ENCODE measurements around the gene PTPRT. TPM values are rescaled to one million over a fixed set of nuclear protein-coding genes. Genes with fewer than 3 reads are reported as not detected.

Gene PTPRT
- total and polyA plus RNA-seq, 2 of the 4 experiments (the other 2 are of a cell fraction): not detected

- Histone ChIP-seq H3K4ac (ENCODE audit: low read depth, low read length) (no peak overlapping the region), H2BK5ac (ENCODE audit: low read depth, low read length, poor library complexity, severe bottlenecking) (no peak overlapping the region), H3K18ac (ENCODE audit: low read depth, low read length) (no peak overlapping the region), H2AK5ac (ENCODE audit: low read depth, low read length) (no peak overlapping the region), H4K5ac (ENCODE audit: low read depth, low read length) (no peak overlapping the region), H4K91ac (ENCODE audit: insufficient read depth, low read depth, low read length) (no peak overlapping the region), H3K14ac (replicated peaks; ENCODE audit: low read depth, low read length) (no peak overlapping the region), H2BK20ac (ENCODE audit: low read depth, low read length) (no peak overlapping the region), H4K20me1 (ENCODE audit: insufficient read depth, low read length) (no peaks in the 10 kb centered on the region), H3K4me3 (ENCODE audit: insufficient read depth, low read depth, low read length) (no peak overlapping the region), H3K23ac (ENCODE audit: low read depth, low read length) (no peak overlapping the region), H3K79me1 (ENCODE audit: low read depth in 1 of 2, low read length in 2 of 2) (no peaks in the 10 kb centered on the region), H3K9me1 (ENCODE audit: insufficient read depth, low read length) (no peaks in the 10 kb centered on the region), H2BK15ac (ENCODE audit: low read depth, low read length) (no peak overlapping the region), H3K9ac (ENCODE audit: low read depth, low read length) (no peak overlapping the region), H3K36me3 (ENCODE audit: control insufficient read depth, insufficient read depth, low read length) (no peaks in the 10 kb centered on the region), H4K8ac (ENCODE audit: low read depth in 2 of 2, low read length in 2 of 2) (no peak overlapping the region), H3K4me1 (ENCODE audit: control insufficient read depth, insufficient read depth, low read length) (no peaks in the 10 kb centered on the region), H3K56ac (ENCODE audit: extremely low read depth, insufficient read depth, low read length) (no peak overlapping the region), H2AFZ (replicated peaks; ENCODE audit: low read length, poor library complexity) (no peak overlapping the region), H2BK120ac (ENCODE audit: low read depth, low read length) (no peak overlapping the region), H2AK9ac (replicated peaks; ENCODE audit: low read depth, low read length, poor library complexity) (no peak overlapping the region), H3K27me3 (ENCODE audit: control insufficient read depth, insufficient read depth, low read length) (no peaks in the 10 kb centered on the region), H3K9me3 (ENCODE audit: control insufficient read depth, insufficient read depth, low read length) (peaks cover 20% of the 10 kb centered on the region), H3K4me2 (ENCODE audit: low read depth, low read length) (no peak overlapping the region), H3K27ac (ENCODE audit: insufficient read depth, low read length) (no peak overlapping the region)
- ChIA-PET POLR2A (ENCODE audit: unreplicated experiment) (no interaction called here), CTCF (no interaction called here)
- no peak for TF ChIP-seq RAD21 (IDR thresholded peaks at IDR 0.05; ENCODE audit: low read length)
- TF ChIP-seq, protein P1, sequence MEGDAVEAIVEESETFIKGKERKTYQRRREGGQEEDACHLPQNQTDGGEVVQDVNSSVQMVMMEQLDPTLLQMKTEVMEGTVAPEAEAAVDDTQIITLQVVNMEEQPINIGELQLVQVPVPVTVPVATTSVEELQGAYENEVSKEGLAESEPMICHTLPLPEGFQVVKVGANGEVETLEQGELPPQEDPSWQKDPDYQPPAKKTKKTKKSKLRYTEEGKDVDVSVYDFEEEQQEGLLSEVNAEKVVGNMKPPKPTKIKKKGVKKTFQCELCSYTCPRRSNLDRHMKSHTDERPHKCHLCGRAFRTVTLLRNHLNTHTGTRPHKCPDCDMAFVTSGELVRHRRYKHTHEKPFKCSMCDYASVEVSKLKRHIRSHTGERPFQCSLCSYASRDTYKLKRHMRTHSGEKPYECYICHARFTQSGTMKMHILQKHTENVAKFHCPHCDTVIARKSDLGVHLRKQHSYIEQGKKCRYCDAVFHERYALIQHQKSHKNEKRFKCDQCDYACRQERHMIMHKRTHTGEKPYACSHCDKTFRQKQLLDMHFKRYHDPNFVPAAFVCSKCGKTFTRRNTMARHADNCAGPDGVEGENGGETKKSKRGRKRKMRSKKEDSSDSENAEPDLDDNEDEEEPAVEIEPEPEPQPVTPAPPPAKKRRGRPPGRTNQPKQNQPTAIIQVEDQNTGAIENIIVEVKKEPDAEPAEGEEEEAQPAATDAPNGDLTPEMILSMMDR (conservative IDR thresholded peaks at IDR 0.05; ENCODE audit: low read depth, low read length): no peak
- TF ChIP-seq NFE2L2 (IDR thresholded peaks at IDR 0.05; ENCODE audit: low read depth, low read length): no peak
- TF ChIP-seq MAFK (IDR thresholded peaks at IDR 0.05; ENCODE audit: low read depth, low read length): no peak
- no peak for TF ChIP-seq CEBPB (IDR thresholded peaks at IDR 0.05; ENCODE audit: low read depth, low read length)
- TF ChIP-seq MXI1 (IDR thresholded peaks at IDR 0.05; ENCODE audit: borderline replicate concordance, low read depth, low read length): no peak
- no TSS peak for BruUV-seq (replicated peaks)
- ATAC-seq (ENCODE audit: low read depth) (no peak), DNase-seq (no peak)
- intact Hi-C loops (cut with micrococcal nuclease) (no loop called here), in situ Hi-C loops (cut with MboI; ENCODE audit: low sequenced_read_pairs) (no loop called here), dilution Hi-C loops (cut with HindIII; ENCODE audit: low sequenced_read_pairs, unreplicated experiment) (no loop called here)
Observed at GRCh38 chr20:42650191-42650746, 539.4 kb downstream of the PTPRT start.

Measured in IMR-90 (cell line).